Heart left ventricle (tissue), 13 donors: ENCODE measurements around the gene KLF5.

ENCODE experiments used
- POLR2A ChIP-seq, 2 donors: fragments of 450-650 bp; IDR thresholded peaks; one replicate each; pipeline ENCODE4 v1.6.1; 2017; ENCODE audit warnings: antibody characterized with exemption in 2 of 2, mild to moderate bottlenecking in 2 of 2, moderate library complexity in 2 of 2
- TF ChIP-seq, protein P1 (sequence below), 12 donors: fragments of 200-600 bp; sonication (generic) in 4 of 12; IDR thresholded peaks; one replicate each; pipeline versions ENCODE4 v1.5.0 to v1.8.0; 2018 to 2022; ENCODE audit warnings: antibody characterized with exemption in 12 of 12, mild to moderate bottlenecking in 5 of 12
- donor health status: ischemic (EF 13 %, LVEDD 7.1; RV severe dilation, severe dysfunction).
- donor health status: DM: no; HTN: yes; CAD: no.
- donor health status: DM: no; HTN: no; CAD: no.
- donor health status: ischemic (EF 25% LVEDD 6.9; RV normal size, moderate dysfunction).
- donor health status: ischemic (EF 25% LVEDD 5.7; RV mildly dilated, moderate dysfunction).
- donor health status: ischemic (EF 35%, LVEDD 5.7; RV mildly dilated, moderate dysfunction).
- donor health status: nonischemic (EF 11% LVEDD 7.7; RV severe dilation, severe dysfunction).
- donor health status: DM: yes; HTN: yes; CAD: no.
- donor health status: PGD.
- donor health status: ischemic (EF 29% LVEDD 5.4; RV normal size, mild dysfunction).
- donor health status: nonischemic (EF 23%, LVEDD 6.1; RV moderate dilation, normal function).

DNA sequence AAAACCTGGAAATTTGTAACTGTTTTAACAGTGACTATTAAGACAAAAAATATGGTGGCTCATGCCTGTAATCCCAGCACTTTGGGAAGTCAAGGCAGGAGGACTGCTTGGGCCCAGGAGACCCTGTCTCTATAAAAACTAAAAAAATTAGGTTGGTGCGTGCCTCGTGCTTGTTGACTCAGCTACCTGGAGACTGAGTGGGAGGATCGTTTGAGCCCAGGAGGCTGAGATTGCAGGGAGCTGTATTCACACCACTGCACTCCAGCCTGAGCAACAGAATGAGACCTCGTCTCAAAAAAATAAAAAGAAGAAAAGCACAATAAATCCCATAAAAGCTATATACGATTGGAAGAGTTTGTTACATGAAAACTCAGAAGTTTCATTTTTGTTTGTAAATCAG lies 23.7 kb downstream of the KLF5 start:
- TF ChIP-seq POLR2A (IDR thresholded peaks at IDR 0.05), result no peak
- TF ChIP-seq, protein P1, sequence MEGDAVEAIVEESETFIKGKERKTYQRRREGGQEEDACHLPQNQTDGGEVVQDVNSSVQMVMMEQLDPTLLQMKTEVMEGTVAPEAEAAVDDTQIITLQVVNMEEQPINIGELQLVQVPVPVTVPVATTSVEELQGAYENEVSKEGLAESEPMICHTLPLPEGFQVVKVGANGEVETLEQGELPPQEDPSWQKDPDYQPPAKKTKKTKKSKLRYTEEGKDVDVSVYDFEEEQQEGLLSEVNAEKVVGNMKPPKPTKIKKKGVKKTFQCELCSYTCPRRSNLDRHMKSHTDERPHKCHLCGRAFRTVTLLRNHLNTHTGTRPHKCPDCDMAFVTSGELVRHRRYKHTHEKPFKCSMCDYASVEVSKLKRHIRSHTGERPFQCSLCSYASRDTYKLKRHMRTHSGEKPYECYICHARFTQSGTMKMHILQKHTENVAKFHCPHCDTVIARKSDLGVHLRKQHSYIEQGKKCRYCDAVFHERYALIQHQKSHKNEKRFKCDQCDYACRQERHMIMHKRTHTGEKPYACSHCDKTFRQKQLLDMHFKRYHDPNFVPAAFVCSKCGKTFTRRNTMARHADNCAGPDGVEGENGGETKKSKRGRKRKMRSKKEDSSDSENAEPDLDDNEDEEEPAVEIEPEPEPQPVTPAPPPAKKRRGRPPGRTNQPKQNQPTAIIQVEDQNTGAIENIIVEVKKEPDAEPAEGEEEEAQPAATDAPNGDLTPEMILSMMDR (IDR thresholded peaks at IDR 0.05), result no peak
